IMR-90 (cell line): ENCODE data around the gene MOCOS. TPM values are rescaled to one million over a fixed set of nuclear protein-coding genes. Genes with fewer than 3 reads are reported as not detected.

Experiments used
- ATAC-seq: fragments of 200-7000 bp; cut with Tn5 transposase; 2 replicates; pipeline ENCODE4 v1.9.1; 2020; ENCODE audit warnings: low read depth, mild to moderate bottlenecking, moderate library complexity
- BruUV-seq: library from RNA; stranded (reverse); fragments of 400-500 nt; replicated peaks from 2 replicates; lab custom pipeline; 2021; lab: Mats Ljungman, UMichigan
- CTCF ChIA-PET: fragments of 300-600 bp; formaldehyde crosslinking; extraction: SDS; loops from one replicate; lab custom pipeline; 2021; ENCODE audit warnings: antibody characterized with exemption; lab: Yijun Ruan, JAX
- POLR2A ChIA-PET: fragments of 300-600 bp; sonication (Branson Sonifier 250); formaldehyde crosslinking; loops from one replicate; lab custom pipeline; 2022; ENCODE audit warnings: antibody characterized with exemption; ENCODE audit not compliant: unreplicated experiment; lab: Charles Lee
- DNase-seq: peaks from one replicate; pipeline ENCODE4 v3.0.0; 2013
- H2AFZ ChIP-seq: replicated peaks from 2 replicates; pipeline ENCODE3; 2013; ENCODE audit warnings: low read length, mild to moderate bottlenecking; ENCODE audit not compliant: poor library complexity
- H2AK5ac ChIP-seq: 2 replicates; pipeline ENCODE4 v1.6.1; 2013; ENCODE audit warnings: low read depth, low read length, inconsistent platforms
- H2AK9ac ChIP-seq: replicated peaks from 2 replicates; pipeline ENCODE3; 2013; ENCODE audit warnings: mild to moderate bottlenecking, low read depth, low read length, moderate library complexity; ENCODE audit not compliant: poor library complexity
- H2BK120ac ChIP-seq: 2 replicates; pipeline ENCODE4 v1.6.1; 2013; ENCODE audit warnings: low read depth, low read length, inconsistent platforms
- H2BK15ac ChIP-seq: 3 replicates; pipeline ENCODE4 v1.6.1; 2013; ENCODE audit warnings: low read depth, low read length, inconsistent platforms
- H2BK20ac ChIP-seq: 2 replicates; pipeline ENCODE4 v1.6.1; 2013; ENCODE audit warnings: low read depth, mild to moderate bottlenecking, inconsistent platforms, low read length, moderate library complexity
- H2BK5ac ChIP-seq: 2 replicates; pipeline ENCODE4 v1.6.1; 2013; ENCODE audit warnings: mild to moderate bottlenecking, low read depth, low read length, inconsistent platforms; ENCODE audit not compliant: poor library complexity, severe bottlenecking
- H3K14ac ChIP-seq: replicated peaks from 2 replicates; pipeline ENCODE4 v1.6.1; 2013; ENCODE audit warnings: low read depth, low read length, inconsistent platforms
- H3K18ac ChIP-seq: 2 replicates; pipeline ENCODE4 v1.6.1; 2013; ENCODE audit warnings: low read depth, low read length, control low read depth
- H3K23ac ChIP-seq: 2 replicates; pipeline ENCODE4 v1.6.1; 2013; ENCODE audit warnings: low read depth, low read length, inconsistent platforms
- H3K27ac ChIP-seq: 2 replicates; pipeline ENCODE4 v1.5.1; 2013; ENCODE audit warnings: mild to moderate bottlenecking, control low read depth, low read length; ENCODE audit not compliant: insufficient read depth
- H3K27me3 ChIP-seq: 2 replicates; pipeline ENCODE4 v1.6.1; 2013; ENCODE audit warnings: low read length; ENCODE audit not compliant: control insufficient read depth, insufficient read depth
- H3K36me3 ChIP-seq: 2 replicates; pipeline ENCODE4 v1.6.1; 2013; ENCODE audit warnings: low read length, mixed read lengths; ENCODE audit not compliant: control insufficient read depth, insufficient read depth
- H3K4ac ChIP-seq: 2 replicates; pipeline ENCODE4 v1.6.1; 2013; ENCODE audit warnings: low read depth, low read length, inconsistent platforms
- H3K4me1 ChIP-seq: 2 replicates; pipeline ENCODE4 v1.6.1; 2013; ENCODE audit warnings: low read length, mixed read lengths; ENCODE audit not compliant: control insufficient read depth, insufficient read depth
- H3K4me2 ChIP-seq: 2 replicates; pipeline ENCODE4 v1.6.1; 2013; ENCODE audit warnings: low read depth, mild to moderate bottlenecking, control low read depth, low read length, moderate library complexity
- H3K4me3 ChIP-seq: 2 replicates; pipeline ENCODE4 v1.5.1; 2013; ENCODE audit warnings: low read depth, mild to moderate bottlenecking, control low read depth, low read length, moderate library complexity; ENCODE audit not compliant: insufficient read depth
- H3K56ac ChIP-seq: 2 replicates; pipeline ENCODE4 v1.6.1; 2013; ENCODE audit warnings: low read length, inconsistent platforms; ENCODE audit not compliant: insufficient read depth; ENCODE audit errors: extremely low read depth
- H3K79me1 ChIP-seq, 2 experiments: 2 replicates each; pipeline ENCODE4 v1.6.1; 2013; ENCODE audit warnings: low read length in 2 of 2, inconsistent platforms in 1 of 2, low read depth in 1 of 2
- H3K9ac ChIP-seq: 2 replicates; pipeline ENCODE4 v1.6.1; 2013; ENCODE audit warnings: low read depth, low read length, control low read depth
- H3K9me1 ChIP-seq: 2 replicates; pipeline ENCODE4 v1.6.1; 2013; ENCODE audit warnings: low read length, inconsistent platforms; ENCODE audit not compliant: insufficient read depth
- H3K9me3 ChIP-seq: 2 replicates; pipeline ENCODE4 v1.6.1; 2013; ENCODE audit warnings: low read length; ENCODE audit not compliant: control insufficient read depth, insufficient read depth
- H4K20me1 ChIP-seq: 2 replicates; pipeline ENCODE4 v1.6.1; 2013; ENCODE audit warnings: low read length, inconsistent platforms; ENCODE audit not compliant: insufficient read depth
- H4K5ac ChIP-seq: 2 replicates; pipeline ENCODE4 v1.6.1; 2013; ENCODE audit warnings: mild to moderate bottlenecking, low read depth, low read length, control low read depth
- H4K8ac ChIP-seq, 2 experiments: 2 replicates each; pipeline ENCODE4 v1.6.1; 2013; ENCODE audit warnings: low read depth in 2 of 2, low read length in 2 of 2, control low read depth in 1 of 2, inconsistent platforms in 1 of 2
- H4K91ac ChIP-seq: 2 replicates; pipeline ENCODE4 v1.6.1; 2013; ENCODE audit warnings: low read depth, low read length, inconsistent platforms; ENCODE audit not compliant: insufficient read depth
- BHLHE40 ChIP-seq: fragments of 150-350 bp; IDR thresholded peaks from 2 replicates; pipeline ENCODE4 v1.6.1; 2016; ENCODE audit warnings: mild to moderate bottlenecking, low read depth, low read length
- CHD1 ChIP-seq: IDR thresholded peaks from 2 replicates; pipeline ENCODE4 v1.6.1; 2012; ENCODE audit warnings: low read depth, low read length, improper control_type of control experiment
- CTCF ChIP-seq: conservative IDR thresholded peaks from 2 replicates; pipeline ENCODE4 v1.5.1; 2012; ENCODE audit warnings: mild to moderate bottlenecking, low read depth, low read length, improper control_type of control experiment
- ELK1 ChIP-seq: fragments of 150-350 bp; IDR thresholded peaks from 2 replicates; pipeline ENCODE4 v1.6.1; 2016; ENCODE audit warnings: low read depth, mild to moderate bottlenecking, low read length, moderate library complexity, borderline replicate concordance
- FOS ChIP-seq: fragments of 150-350 bp; IDR thresholded peaks from 2 replicates; pipeline ENCODE4 v1.6.1; 2016; ENCODE audit warnings: low read depth, low read length
- MAFK ChIP-seq: IDR thresholded peaks from 2 replicates; pipeline ENCODE4 v1.6.1; 2012; ENCODE audit warnings: low read depth, low read length, improper control_type of control experiment
- MXI1 ChIP-seq: IDR thresholded peaks from 2 replicates; pipeline ENCODE4 v1.6.1; 2012; ENCODE audit warnings: low read depth, mild to moderate bottlenecking, low read length, moderate library complexity, borderline replicate concordance
- NFE2L2 ChIP-seq: fragments of 150-350 bp; IDR thresholded peaks from 2 replicates; pipeline ENCODE4 v1.6.1; 2016; ENCODE audit warnings: low read depth, mild to moderate bottlenecking, low read length
- POLR2A ChIP-seq: IDR thresholded peaks from 2 replicates; pipeline ENCODE4 v1.6.1; 2012; ENCODE audit warnings: mild to moderate bottlenecking, low read depth, low read length
- RAD21 ChIP-seq: IDR thresholded peaks from 2 replicates; pipeline ENCODE4 v1.6.1; 2012; ENCODE audit warnings: low read length, improper control_type of control experiment
- RCOR1 ChIP-seq: IDR thresholded peaks from 2 replicates; pipeline ENCODE4 v1.6.1; 2012; ENCODE audit warnings: mild to moderate bottlenecking, low read length, improper control_type of control experiment; ENCODE audit not compliant: insufficient replicate concordance
- SMC3 ChIP-seq: fragments of 150-350 bp; IDR thresholded peaks from 2 replicates; pipeline ENCODE4 v1.6.1; 2016; ENCODE audit warnings: low read depth, mild to moderate bottlenecking, antibody characterized with exemption, low read length, moderate library complexity
- USF2 ChIP-seq: fragments of 150-350 bp; IDR thresholded peaks from 2 replicates; pipeline ENCODE4 v1.6.1; 2017; ENCODE audit warnings: mild to moderate bottlenecking, antibody characterized with exemption, low read length, low read depth
- WGBS, 2 experiments: methylation state at CpG; one replicate each; pipeline versions ENCODE4 v1.1.5 to v1.1.7; 2013; ENCODE audit warnings: missing lambda C conversion rate in 2 of 2; ENCODE audit not compliant: insufficient read length in 1 of 2; ENCODE audit errors: extremely low coverage in 2 of 2; 5-methylcytosine and 5-hydroxymethylcytosine counted together
- dilution Hi-C: fragments of 300-500 bp; cut with HindIII; formaldehyde crosslinking; loops from one replicate; pipeline ENCODE4 v1.14.3; 2018; ENCODE audit warnings: low sequenced_read_pairs; ENCODE audit not compliant: unreplicated experiment
- in situ Hi-C: fragments of 300-500 bp; cut with MboI; formaldehyde crosslinking; loops from 3 replicates; pipeline ENCODE4 v1.14.3; 2019; ENCODE audit warnings: low sequenced_read_pairs, inconsistent platforms, mixed read lengths
- intact Hi-C: fragments of 100-400 bp; cut with micrococcal nuclease; formaldehyde crosslinking; loops from 2 replicates; pipeline ENCODE4 v1.10.0; 2022
- polyA plus RNA-seq, 3 experiments: library from polyadenylated mRNA; depleted of rRNA; stranded (reverse); fragments of >200 nt; gene quantifications; 2 replicates each; pipeline ENCODE4 v1.2.3, GENCODE V29; 2012; ENCODE audit warnings: low replicate concordance in 1 of 3
- total RNA-seq: library from RNA; depleted of rRNA; stranded (reverse); fragments of >200 nt; gene quantifications from 2 replicates; pipeline ENCODE4 v1.2.3, GENCODE V29; 2012

The MOCOS gene
- total and polyA plus RNA-seq, 2 of the 4 experiments (the other 2 are of a cell fraction): 1.1 to 2.2 TPM

GRCh38 chr18:36187826-36188721 is 777 bp downstream of the MOCOS start:
- H4K91ac ChIP-seq: peak overlapping the region; percentile 46; the same call in 1 of the 2 replicates
- dilution Hi-C loops: no loop called here
- peak overlapping the region; percentile 61 for H3K14ac ChIP-seq
- peak overlapping the region; percentile 85 for H3K23ac ChIP-seq
- peak overlapping the region; percentile 89 for H3K4me2 ChIP-seq
- peaks cover 10% of the 10 kb centered on the region; the same call in 1 of the 2 replicates for H3K9me1 ChIP-seq
- H2AK9ac ChIP-seq: peak overlapping the region; percentile 74
- no TSS peak for BruUV-seq
- H3K4ac ChIP-seq: peak overlapping the region; percentile 73
- peak; percentile 19 for DNase-seq
- peak overlapping the region; percentile 22 for H3K27ac ChIP-seq
- H2BK120ac ChIP-seq: peak overlapping the region; percentile 66
- peak overlapping the region; percentile 23; the same call in 1 of the 3 replicates for H2BK15ac ChIP-seq
- H2BK5ac ChIP-seq: no peak overlapping the region
- no peaks in the 10 kb centered on the region for H3K36me3 ChIP-seq
- H3K9me3 ChIP-seq: no peaks in the 10 kb centered on the region
- H3K27me3 ChIP-seq: no peaks in the 10 kb centered on the region
- in situ Hi-C loops: no loop called here
- 0 out of 2 replicates have a peak overlapping the region, but pooled peaks have one; percentile 11 for H2BK20ac ChIP-seq
- peak overlapping the region; percentile 74 for H3K9ac ChIP-seq
- intact Hi-C loops: no loop called here
- peak overlapping the region; percentile 43; the same call in 1 of the 2 replicates for H2AK5ac ChIP-seq
- CTCF ChIA-PET: interaction anchor here (0.8 to 0.9 kb wide), 2 partner anchors 237 to 268 kb away, joined by 3 read pairs; no protein-coding TSS in a partner anchor
- peak overlapping the region; percentile 91 for H3K4me3 ChIP-seq
- peak overlapping the region; percentile 72 to 81 for H4K8ac ChIP-seq
- peaks cover 12% of the 10 kb centered on the region; the same call in 1 of the 2 replicates for H3K4me1 ChIP-seq
- ATAC-seq: no peak
- H4K20me1 ChIP-seq: no peaks in the 10 kb centered on the region
- peaks cover 7 to 23% of the 10 kb centered on the region in 2 experiments; a peak in 3 of 4 replicates for H3K79me1 ChIP-seq
- no peak overlapping the region for H3K56ac ChIP-seq
- WGBS, 2 experiments: 15% methylated on average over 14 of the region's 43 CpGs; no CpG with 5 or more reads in 1 of the 2 experiments
- H3K18ac ChIP-seq: peak overlapping the region; percentile 30; the same call in 1 of the 2 replicates
- POLR2A ChIA-PET: no interaction called here
- peak overlapping the region; percentile 37 for H4K5ac ChIP-seq
- peak overlapping the region; percentile 95 for H2AFZ ChIP-seq
- no peak for TF ChIP-seq ELK1
- TF ChIP-seq SMC3: no peak
- TF ChIP-seq FOS: no peak
- no peak for TF ChIP-seq NFE2L2
- TF ChIP-seq MAFK: no peak
- no peak for TF ChIP-seq RCOR1
- no peak for TF ChIP-seq POLR2A
- TF ChIP-seq MXI1: no peak
- no peak for TF ChIP-seq RAD21
- TF ChIP-seq CHD1: no peak
- no peak for TF ChIP-seq USF2
- TF ChIP-seq BHLHE40: no peak
- TF ChIP-seq CTCF: no peak
